ENCODE data around the gene GRID2. TPM values are rescaled to one million over a fixed set of nuclear protein-coding genes. Genes with fewer than 3 reads are reported as not detected.

GRID2 gene
- total RNA-seq, 1 donor from 2014 or later: 1.3 TPM

DNA sequence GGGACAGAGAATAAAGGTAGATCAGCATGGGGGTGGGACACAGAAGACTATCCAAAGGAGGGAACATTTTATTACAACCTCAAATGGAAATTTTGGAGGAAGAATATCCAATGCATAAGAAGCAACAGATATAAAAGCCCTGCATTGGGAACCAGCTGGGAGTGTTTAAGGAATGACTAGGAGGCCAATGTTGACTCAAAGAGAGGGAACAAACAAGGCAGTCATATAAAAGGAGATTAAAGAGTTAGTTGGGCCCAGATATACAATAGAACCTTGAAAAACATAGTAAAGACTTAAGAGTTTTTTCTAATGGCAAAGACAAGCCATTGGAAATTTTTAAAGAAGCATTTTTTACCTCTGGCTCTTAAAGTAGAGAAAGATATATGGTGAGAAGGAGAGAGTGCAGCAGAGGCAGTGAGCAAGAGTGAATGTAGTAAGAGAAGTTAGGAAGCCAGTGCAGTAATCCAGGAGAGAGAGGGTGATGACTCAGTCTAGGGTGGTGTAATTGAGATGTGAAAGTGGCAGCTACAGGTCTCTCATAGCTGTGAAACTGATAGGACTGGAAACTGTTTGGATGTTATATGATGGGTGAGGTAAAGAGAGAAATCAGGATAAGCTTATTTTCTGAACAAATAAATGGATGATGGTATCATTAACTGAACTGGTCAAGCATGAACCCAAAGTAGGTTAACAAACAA, 1342.6 kb downstream of the GRID2 start:
- TF ChIP-seq, protein P1, sequence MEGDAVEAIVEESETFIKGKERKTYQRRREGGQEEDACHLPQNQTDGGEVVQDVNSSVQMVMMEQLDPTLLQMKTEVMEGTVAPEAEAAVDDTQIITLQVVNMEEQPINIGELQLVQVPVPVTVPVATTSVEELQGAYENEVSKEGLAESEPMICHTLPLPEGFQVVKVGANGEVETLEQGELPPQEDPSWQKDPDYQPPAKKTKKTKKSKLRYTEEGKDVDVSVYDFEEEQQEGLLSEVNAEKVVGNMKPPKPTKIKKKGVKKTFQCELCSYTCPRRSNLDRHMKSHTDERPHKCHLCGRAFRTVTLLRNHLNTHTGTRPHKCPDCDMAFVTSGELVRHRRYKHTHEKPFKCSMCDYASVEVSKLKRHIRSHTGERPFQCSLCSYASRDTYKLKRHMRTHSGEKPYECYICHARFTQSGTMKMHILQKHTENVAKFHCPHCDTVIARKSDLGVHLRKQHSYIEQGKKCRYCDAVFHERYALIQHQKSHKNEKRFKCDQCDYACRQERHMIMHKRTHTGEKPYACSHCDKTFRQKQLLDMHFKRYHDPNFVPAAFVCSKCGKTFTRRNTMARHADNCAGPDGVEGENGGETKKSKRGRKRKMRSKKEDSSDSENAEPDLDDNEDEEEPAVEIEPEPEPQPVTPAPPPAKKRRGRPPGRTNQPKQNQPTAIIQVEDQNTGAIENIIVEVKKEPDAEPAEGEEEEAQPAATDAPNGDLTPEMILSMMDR (conservative IDR thresholded peaks at IDR 0.05): no peak
- H3K4me3 Mint-ChIP-seq: no peak overlapping the region
- H3K4me1 Mint-ChIP-seq: no peaks in the 10 kb centered on the region
- no peak overlapping the region for H3K27ac Mint-ChIP-seq (ENCODE audit: unreplicated experiment)
- H3K9me3 Mint-ChIP-seq: no peaks in the 10 kb centered on the region
- no peak for DNase-seq (ENCODE audit: low read depth, low spot score)
- no peaks in the 10 kb centered on the region for H3K36me3 Mint-ChIP-seq (ENCODE audit: low read depth)
- no peaks in the 10 kb centered on the region for H3K27me3 Mint-ChIP-seq (ENCODE audit: low read depth)

DNA sequence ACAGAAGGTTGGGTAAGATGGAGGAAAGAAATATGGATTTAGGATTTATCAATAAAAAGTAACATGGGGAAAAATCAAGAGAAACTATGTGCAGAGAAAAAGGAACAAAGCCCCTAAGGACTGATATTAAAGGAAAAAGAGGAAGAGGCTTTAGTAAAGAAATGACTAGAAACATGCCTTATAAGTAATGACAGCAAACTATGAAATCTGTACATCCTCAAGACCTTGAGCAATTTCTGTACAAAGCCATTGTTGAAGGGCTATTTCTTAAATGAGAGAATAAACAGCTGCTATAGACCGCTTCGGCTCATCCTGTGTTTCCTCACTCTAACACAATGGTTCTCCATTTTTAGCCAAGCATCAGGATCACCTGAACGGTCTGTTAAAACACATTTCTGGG, 1344.5 kb downstream of the GRID2 start:
- Mint-ChIP-seq H3K36me3 (ENCODE audit: low read depth) (no peaks in the 10 kb centered on the region), H3K27ac (ENCODE audit: unreplicated experiment) (no peak overlapping the region), H3K27me3 (ENCODE audit: low read depth) (no peaks in the 10 kb centered on the region), H3K4me1 (no peaks in the 10 kb centered on the region), H3K9me3 (no peaks in the 10 kb centered on the region), H3K4me3 (no peak overlapping the region)
- TF ChIP-seq, protein P1 (conservative IDR thresholded peaks at IDR 0.05): no peak
- no peak for DNase-seq (ENCODE audit: low read depth, low spot score)

DNA sequence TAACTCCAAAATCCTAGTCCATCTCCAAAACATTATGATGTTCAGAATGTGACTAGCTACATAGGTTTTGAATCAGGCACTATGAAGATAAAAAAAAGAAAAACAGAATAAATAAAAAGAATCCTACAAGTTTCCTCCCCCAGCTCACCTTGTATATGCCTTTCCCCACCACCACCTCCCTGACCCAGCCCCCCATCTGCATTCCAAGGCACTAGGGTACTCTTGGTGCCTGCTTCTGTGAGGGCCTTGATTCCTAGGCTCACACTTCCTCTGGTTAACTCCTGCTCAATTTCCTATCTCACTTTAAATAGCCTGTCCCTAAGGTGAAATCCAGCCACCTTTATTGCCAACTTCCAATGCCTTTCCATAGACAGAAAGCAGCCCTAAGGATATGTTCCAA, 1346.1 kb downstream of the GRID2 start:
- H3K36me3 Mint-ChIP-seq (ENCODE audit: low read depth): no peaks in the 10 kb centered on the region
- no peaks in the 10 kb centered on the region for H3K4me1 Mint-ChIP-seq
- no peak for DNase-seq (ENCODE audit: low read depth, low spot score)
- H3K9me3 Mint-ChIP-seq: no peaks in the 10 kb centered on the region
- H3K27ac Mint-ChIP-seq (ENCODE audit: unreplicated experiment): no peak overlapping the region
- H3K4me3 Mint-ChIP-seq: no peak overlapping the region
- TF ChIP-seq, protein P1 (conservative IDR thresholded peaks at IDR 0.05): no peak
- no peaks in the 10 kb centered on the region for H3K27me3 Mint-ChIP-seq (ENCODE audit: low read depth)

GRCh38 chr4:93654211-93654610, 1350.4 kb downstream of the GRID2 start:
- Mint-ChIP-seq H3K4me1 (no peaks in the 10 kb centered on the region), H3K27ac (ENCODE audit: unreplicated experiment) (no peak overlapping the region), H3K4me3 (no peak overlapping the region), H3K9me3 (no peaks in the 10 kb centered on the region), H3K27me3 (ENCODE audit: low read depth) (no peaks in the 10 kb centered on the region), H3K36me3 (ENCODE audit: low read depth) (no peaks in the 10 kb centered on the region)
- DNase-seq (ENCODE audit: low read depth, low spot score): no peak
- TF ChIP-seq, protein P1 (conservative IDR thresholded peaks at IDR 0.05): no peak

GRCh38 chr4:93657527-93657926, 1353.8 kb downstream of the GRID2 start:
- Mint-ChIP-seq H3K27ac (ENCODE audit: unreplicated experiment) (no peak overlapping the region), H3K9me3 (no peaks in the 10 kb centered on the region), H3K4me1 (no peaks in the 10 kb centered on the region), H3K27me3 (ENCODE audit: low read depth) (no peaks in the 10 kb centered on the region), H3K4me3 (no peak overlapping the region), H3K36me3 (ENCODE audit: low read depth) (no peaks in the 10 kb centered on the region)
- DNase-seq (ENCODE audit: low read depth, low spot score): no peak
- TF ChIP-seq, protein P1 (conservative IDR thresholded peaks at IDR 0.05): no peak

Data from neural crest cell (in vitro differentiated cells).